HL-60 (cell line): ENCODE results near the gene TNFSF12.

Experiments
- POLR2AphosphoS5 ChIP-seq: IDR thresholded peaks from 2 replicates; pipeline ENCODE4 v1.6.1; 2012; ENCODE audit warnings: low read depth
- TF ChIP-seq, protein P1 (sequence below): IDR thresholded peaks from one replicate; pipeline ENCODE4 v1.5.1; 2011; ENCODE audit warnings: low read length, control low read depth, inconsistent platforms; ENCODE audit not compliant: insufficient read depth

DNA sequence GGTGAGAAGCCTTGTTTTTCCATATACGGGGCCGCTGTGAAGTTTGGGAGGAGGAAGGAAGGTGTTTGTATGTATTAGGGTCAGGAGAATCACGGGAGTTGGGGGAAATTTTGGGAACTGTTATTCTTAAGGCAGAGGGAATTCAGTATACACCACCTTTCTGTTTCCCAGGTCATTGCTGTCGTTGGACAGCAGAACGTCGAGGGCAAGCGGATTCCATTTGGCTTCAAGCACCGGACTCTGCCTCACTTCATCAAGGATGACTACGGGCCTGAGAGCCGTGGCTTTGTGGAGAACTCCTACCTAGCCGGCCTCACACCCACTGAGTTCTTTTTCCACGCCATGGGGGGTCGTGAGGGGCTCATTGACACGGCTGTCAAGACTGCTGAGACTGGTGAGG is 47.1 kb upstream of the TNFSF12 start:
- TF ChIP-seq, protein P1, sequence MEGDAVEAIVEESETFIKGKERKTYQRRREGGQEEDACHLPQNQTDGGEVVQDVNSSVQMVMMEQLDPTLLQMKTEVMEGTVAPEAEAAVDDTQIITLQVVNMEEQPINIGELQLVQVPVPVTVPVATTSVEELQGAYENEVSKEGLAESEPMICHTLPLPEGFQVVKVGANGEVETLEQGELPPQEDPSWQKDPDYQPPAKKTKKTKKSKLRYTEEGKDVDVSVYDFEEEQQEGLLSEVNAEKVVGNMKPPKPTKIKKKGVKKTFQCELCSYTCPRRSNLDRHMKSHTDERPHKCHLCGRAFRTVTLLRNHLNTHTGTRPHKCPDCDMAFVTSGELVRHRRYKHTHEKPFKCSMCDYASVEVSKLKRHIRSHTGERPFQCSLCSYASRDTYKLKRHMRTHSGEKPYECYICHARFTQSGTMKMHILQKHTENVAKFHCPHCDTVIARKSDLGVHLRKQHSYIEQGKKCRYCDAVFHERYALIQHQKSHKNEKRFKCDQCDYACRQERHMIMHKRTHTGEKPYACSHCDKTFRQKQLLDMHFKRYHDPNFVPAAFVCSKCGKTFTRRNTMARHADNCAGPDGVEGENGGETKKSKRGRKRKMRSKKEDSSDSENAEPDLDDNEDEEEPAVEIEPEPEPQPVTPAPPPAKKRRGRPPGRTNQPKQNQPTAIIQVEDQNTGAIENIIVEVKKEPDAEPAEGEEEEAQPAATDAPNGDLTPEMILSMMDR, result no peak
- no peak for TF ChIP-seq POLR2AphosphoS5
